ENCODE data around the gene FBXO24. TPM values are rescaled to one million over a fixed set of nuclear protein-coding genes. Genes with fewer than 3 reads are reported as not detected.

FBXO24 gene
- total and polyA plus RNA-seq, 4 donors = 0.25 to 1.3 (median 0.33) TPM

DNA sequence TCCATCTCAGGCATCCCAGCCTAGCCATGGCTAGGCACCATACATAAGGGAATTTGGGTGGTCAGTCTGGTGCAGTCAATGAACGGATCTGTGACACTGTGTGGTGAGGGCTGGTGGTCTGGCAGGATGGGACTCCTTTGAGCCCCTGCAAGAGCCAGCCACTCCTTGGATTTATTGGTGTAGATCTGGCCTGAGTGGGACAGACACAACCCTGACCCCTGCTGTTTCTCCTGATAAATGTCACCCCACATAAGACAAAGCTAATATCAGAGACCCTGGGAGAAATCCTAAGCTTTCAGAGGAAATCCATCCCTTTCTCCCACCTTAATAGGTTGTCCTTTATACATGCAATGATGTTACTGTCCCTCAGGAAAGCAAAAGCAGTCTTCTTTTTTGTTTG, 2.3 kb downstream of the FBXO24 start:
- peak in 2 of 3 donors; percentile 24 to 58 for DNase-seq
- peaks cover 0 to 35% (median 8%) of the 10 kb centered on the region in 5 donors for H3K4me1 ChIP-seq (ENCODE audit: control insufficient read depth in 5 of 5, insufficient read depth in 5 of 5, low read length in 5 of 5)
- H3K36me3 ChIP-seq (ENCODE audit: control insufficient read depth in 4 of 4, insufficient read depth in 4 of 4, low read length in 4 of 4) = no peaks in the 10 kb centered on the region
- H3K9ac ChIP-seq (ENCODE audit: insufficient read depth in 1 of 2, low read length in 2 of 2) = no peak overlapping the region
- no peak overlapping the region for H3K4me3 ChIP-seq
- no peaks in the 10 kb centered on the region for H3K9me3 ChIP-seq (ENCODE audit: control insufficient read depth in 4 of 4, insufficient read depth in 3 of 4, low read length in 3 of 4)
- no peak for ATAC-seq (ENCODE audit: insufficient read depth, low FRiP score)
- no peak overlapping the region for H3K27ac ChIP-seq (ENCODE audit: low read depth in 1 of 2, low read length in 1 of 2)
- WGBS, 2 donors = 65 to 75% methylated on average over 1 of the region's 1 CpG
- no peaks in the 10 kb centered on the region for H3K27me3 ChIP-seq (ENCODE audit: control insufficient read depth in 3 of 3, insufficient read depth in 3 of 3, low read length in 2 of 3)
- TF ChIP-seq, protein P1, sequence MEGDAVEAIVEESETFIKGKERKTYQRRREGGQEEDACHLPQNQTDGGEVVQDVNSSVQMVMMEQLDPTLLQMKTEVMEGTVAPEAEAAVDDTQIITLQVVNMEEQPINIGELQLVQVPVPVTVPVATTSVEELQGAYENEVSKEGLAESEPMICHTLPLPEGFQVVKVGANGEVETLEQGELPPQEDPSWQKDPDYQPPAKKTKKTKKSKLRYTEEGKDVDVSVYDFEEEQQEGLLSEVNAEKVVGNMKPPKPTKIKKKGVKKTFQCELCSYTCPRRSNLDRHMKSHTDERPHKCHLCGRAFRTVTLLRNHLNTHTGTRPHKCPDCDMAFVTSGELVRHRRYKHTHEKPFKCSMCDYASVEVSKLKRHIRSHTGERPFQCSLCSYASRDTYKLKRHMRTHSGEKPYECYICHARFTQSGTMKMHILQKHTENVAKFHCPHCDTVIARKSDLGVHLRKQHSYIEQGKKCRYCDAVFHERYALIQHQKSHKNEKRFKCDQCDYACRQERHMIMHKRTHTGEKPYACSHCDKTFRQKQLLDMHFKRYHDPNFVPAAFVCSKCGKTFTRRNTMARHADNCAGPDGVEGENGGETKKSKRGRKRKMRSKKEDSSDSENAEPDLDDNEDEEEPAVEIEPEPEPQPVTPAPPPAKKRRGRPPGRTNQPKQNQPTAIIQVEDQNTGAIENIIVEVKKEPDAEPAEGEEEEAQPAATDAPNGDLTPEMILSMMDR (IDR thresholded peaks at IDR 0.05; ENCODE audit: control extremely low read depth, extremely low read depth) = peak; percentile 28

DNA sequence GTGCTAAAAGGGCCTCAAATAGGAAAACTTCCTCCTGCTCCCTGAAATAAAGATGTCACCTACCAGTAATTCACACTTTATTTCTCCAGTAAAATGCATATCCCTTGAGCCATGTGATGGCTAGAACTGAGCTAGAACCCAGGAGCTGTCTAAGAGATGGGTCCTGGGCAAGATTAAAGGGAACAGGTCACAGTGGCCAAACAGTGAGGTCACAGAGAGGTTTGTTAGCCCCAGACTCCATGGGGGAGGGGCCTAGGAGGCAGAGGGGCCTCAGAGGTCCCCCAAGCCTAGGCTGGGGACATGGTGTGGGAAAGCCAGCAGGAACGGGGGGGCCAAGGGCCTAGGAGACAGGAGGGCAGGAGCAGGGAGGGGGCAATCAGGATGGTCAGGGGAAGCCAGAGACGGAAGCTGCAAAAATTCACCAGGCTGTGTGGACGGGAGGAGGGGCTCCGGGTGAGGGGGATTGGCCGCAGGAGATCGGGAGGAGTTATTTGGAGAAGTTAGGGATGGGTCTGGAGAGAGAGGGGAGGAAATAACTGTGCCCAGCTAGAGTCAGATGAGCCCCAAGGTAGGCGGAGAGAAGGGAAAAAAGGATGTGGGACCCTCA, 3.3 kb downstream of the FBXO24 start:
- ATAC-seq (ENCODE audit: insufficient read depth, low FRiP score) = no peak
- H3K4me1 ChIP-seq (ENCODE audit: control insufficient read depth in 5 of 5, insufficient read depth in 5 of 5, low read length in 5 of 5) = peaks cover 0 to 28% (median 3%) of the 10 kb centered on the region in 5 donors
- H3K27me3 ChIP-seq (ENCODE audit: control insufficient read depth in 3 of 3, insufficient read depth in 3 of 3, low read length in 2 of 3) = no peaks in the 10 kb centered on the region
- TF ChIP-seq, protein P1 (IDR thresholded peaks at IDR 0.05; ENCODE audit: control extremely low read depth, extremely low read depth) = no peak
- no peak overlapping the region for H3K27ac ChIP-seq (ENCODE audit: low read depth in 1 of 2, low read length in 1 of 2)
- peak overlapping the region in 1 of 2 donors; percentile 46 for H3K9ac ChIP-seq (ENCODE audit: insufficient read depth in 1 of 2, low read length in 2 of 2)
- H3K36me3 ChIP-seq (ENCODE audit: control insufficient read depth in 4 of 4, insufficient read depth in 4 of 4, low read length in 4 of 4) = no peaks in the 10 kb centered on the region
- WGBS, 2 donors = 55 to 56% methylated on average over 7 of the region's 7 CpGs
- no peaks in the 10 kb centered on the region for H3K9me3 ChIP-seq (ENCODE audit: control insufficient read depth in 4 of 4, insufficient read depth in 3 of 4, low read length in 3 of 4)
- DNase-seq = peak; percentile 61 to 74 (median 62)
- no peak overlapping the region for H3K4me3 ChIP-seq

DNA sequence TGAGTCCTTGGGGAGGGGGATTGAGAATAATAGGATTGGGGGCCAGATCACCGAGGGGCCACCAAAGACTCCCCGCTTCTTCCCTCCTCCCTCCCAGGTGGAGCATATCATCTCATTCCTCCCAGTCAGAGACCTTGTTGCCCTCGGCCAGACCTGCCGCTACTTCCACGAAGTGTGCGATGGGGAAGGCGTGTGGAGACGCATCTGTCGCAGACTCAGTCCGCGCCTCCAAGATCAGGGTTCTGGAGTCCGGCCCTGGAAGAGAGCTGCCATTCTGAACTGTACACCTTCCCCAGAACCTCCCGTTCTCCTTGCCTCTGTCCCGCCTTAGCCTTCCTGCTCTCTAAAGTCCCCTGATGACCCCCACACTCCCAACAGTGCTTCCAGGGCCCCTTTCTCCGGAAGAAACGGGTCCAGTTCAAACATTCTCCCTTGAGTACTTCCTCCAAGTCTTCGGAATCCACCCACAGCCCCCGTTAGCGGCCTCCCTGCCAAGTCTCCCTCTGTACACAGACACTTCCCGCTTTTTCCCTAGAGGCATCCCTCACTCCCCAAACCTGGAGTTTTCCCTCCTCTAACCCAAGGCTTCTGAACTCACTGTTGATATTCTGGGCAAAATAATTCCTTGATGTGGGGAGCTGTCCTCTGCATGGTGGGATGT, 4.1 kb downstream of the FBXO24 start:
- DNase-seq (peak; percentile 80 to 86 (median 81)), ATAC-seq (ENCODE audit: insufficient read depth, low FRiP score) (no peak)
- no peaks in the 10 kb centered on the region for H3K36me3 ChIP-seq (ENCODE audit: control insufficient read depth in 4 of 4, insufficient read depth in 4 of 4, low read length in 4 of 4)
- TF ChIP-seq, protein P1 (IDR thresholded peaks at IDR 0.05; ENCODE audit: control extremely low read depth, extremely low read depth) = no peak
- H3K4me1 ChIP-seq (ENCODE audit: control insufficient read depth in 5 of 5, insufficient read depth in 5 of 5, low read length in 5 of 5) = peaks cover 0 to 20% (median 3%) of the 10 kb centered on the region in 5 donors
- WGBS, 2 donors = 27 to 32% methylated on average over 20 of the region's 20 CpGs
- no peak overlapping the region for H3K4me3 ChIP-seq
- no peak overlapping the region for H3K27ac ChIP-seq (ENCODE audit: low read depth in 1 of 2, low read length in 1 of 2)
- H3K9me3 ChIP-seq (ENCODE audit: control insufficient read depth in 4 of 4, insufficient read depth in 3 of 4, low read length in 3 of 4) = no peaks in the 10 kb centered on the region
- peak overlapping the region in 1 of 2 donors; percentile 46 for H3K9ac ChIP-seq (ENCODE audit: insufficient read depth in 1 of 2, low read length in 2 of 2)
- no peaks in the 10 kb centered on the region for H3K27me3 ChIP-seq (ENCODE audit: control insufficient read depth in 3 of 3, insufficient read depth in 3 of 3, low read length in 2 of 3)

Measured in lung (tissue), 12 donors.